BLaER1 treated with 17β-estradiol and CSF1 and Interleukin-3, amounts not matched to agents 10 nM and 100 nM (cell line): ENCODE data around the gene FDX2.

Source experiments
- H3K27ac ChIP-seq, 11 experiments: shearing (Covaris generic); formaldehyde crosslinking; 2 replicates each; pipeline ENCODE4 v1.8.1; 2022
- H3K27me3 ChIP-seq, 11 experiments: shearing (Covaris generic); formaldehyde crosslinking; 2 replicates each; pipeline ENCODE4 v1.8.1; 2022
- H3K36me3 ChIP-seq, 11 experiments: shearing (Covaris generic); formaldehyde crosslinking; 2 replicates each; pipeline ENCODE4 v1.8.1; 2022
- H3K4me1 ChIP-seq, 10 experiments: shearing (Covaris generic); formaldehyde crosslinking; 2 replicates each; pipeline ENCODE4 v1.8.1; 2022
- H3K4me2 ChIP-seq, 11 experiments: shearing (Covaris generic); formaldehyde crosslinking; 2 replicates each; pipeline ENCODE4 v1.8.1; 2022
- H3K4me3 ChIP-seq, 10 experiments: shearing (Covaris generic); formaldehyde crosslinking; 2 replicates each; pipeline ENCODE4 v1.8.1; 2022
- H3K9ac ChIP-seq, 11 experiments: shearing (Covaris generic); formaldehyde crosslinking; 2 replicates each; pipeline ENCODE4 v1.8.1; 2022
- H3K9me3 ChIP-seq, 11 experiments: shearing (Covaris generic); formaldehyde crosslinking; replicated peaks in 1 of 11; 2 replicates each; pipeline ENCODE4 v1.8.1; 2022
- H4K20me1 ChIP-seq, 11 experiments: shearing (Covaris generic); formaldehyde crosslinking; 2 replicates each; pipeline ENCODE4 v1.8.1; 2022
- Cebpa-rat ChIP-seq, 11 experiments: shearing (Covaris generic); IDR thresholded peaks; 2 replicates each; pipeline ENCODE4 v1.8.1; 2022

The FDX2 gene

GRCh38 chr19:10317857-10318462 lies 2.1 kb upstream of the FDX2 start:
- H3K4me2 ChIP-seq = no peak overlapping the region
- TF ChIP-seq Cebpa-rat (IDR thresholded peaks at IDR 0.05) = no peak
- no peaks in the 10 kb centered on the region for H3K27me3 ChIP-seq
- no peak overlapping the region for H3K27ac ChIP-seq
- H3K9ac ChIP-seq = no peak overlapping the region
- no peak overlapping the region for H3K4me3 ChIP-seq
- no peaks in the 10 kb centered on the region for H3K9me3 ChIP-seq
- peaks cover 57 to 74% (median 67%) of the 10 kb centered on the region in 11 experiments for H3K36me3 ChIP-seq
- H3K4me1 ChIP-seq = peaks cover 20 to 41% (median 31%) of the 10 kb centered on the region in 10 experiments
- H4K20me1 ChIP-seq = peaks cover 0 to 66% (median 36%) of the 10 kb centered on the region in 11 experiments; a peak in 18 of 22 replicates

GRCh38 chr19:10317045-10317856 lies 1.4 kb upstream of the FDX2 start:
- no peak overlapping the region; a peak in 1 of 22 replicates for H3K9ac ChIP-seq
- no peak for TF ChIP-seq Cebpa-rat (IDR thresholded peaks at IDR 0.05)
- no peaks in the 10 kb centered on the region for H3K9me3 ChIP-seq
- H3K4me2 ChIP-seq = no peak overlapping the region
- peaks cover 0 to 59% (median 29%) of the 10 kb centered on the region in 11 experiments; a peak in 17 of 22 replicates for H4K20me1 ChIP-seq
- peaks cover 54 to 70% (median 60%) of the 10 kb centered on the region in 11 experiments for H3K36me3 ChIP-seq
- H3K4me3 ChIP-seq = no peak overlapping the region
- H3K27me3 ChIP-seq = no peaks in the 10 kb centered on the region
- H3K4me1 ChIP-seq = peaks cover 17 to 34% (median 24%) of the 10 kb centered on the region in 10 experiments
- no peak overlapping the region for H3K27ac ChIP-seq

- Histone ChIP-seq H3K4me2 (peak overlapping the region; percentile 89 to 99 (median 97); a peak in 21 of 22 replicates), H3K4me1 (peaks cover 11 to 26% (median 20%) of the 10 kb centered on the region in 10 experiments; a peak in 19 of 20 replicates), H3K9ac (peak overlapping the region in 7 of 11 experiments; percentile 75 to 87 (median 79); a peak in 13 of 22 replicates), H3K27me3 (no peaks in the 10 kb centered on the region), H3K36me3 (peaks cover 46 to 62% (median 52%) of the 10 kb centered on the region in 11 experiments), H3K9me3 (no peaks in the 10 kb centered on the region), H3K27ac (peak overlapping the region in 4 of 11 experiments; percentile 62 to 76 (median 70); a peak in 3 of 22 replicates), H3K4me3 (peak overlapping the region in 8 of 10 experiments; percentile 81 to 91 (median 85); a peak in 8 of 20 replicates), H4K20me1 (peaks cover 0 to 51% (median 21%) of the 10 kb centered on the region in 11 experiments; a peak in 15 of 22 replicates)
- TF ChIP-seq Cebpa-rat (IDR thresholded peaks at IDR 0.05) = no peak
Observed at GRCh38 chr19:10316229-10317044, 622 bp upstream of the FDX2 start.

GRCh38 chr19:10309423-10309822 lies 6.4 kb downstream of the FDX2 start, which contains the start of gene ZGLP1:
ZGLP1 (minus strand) TSS chr19:10309815.
- Histone ChIP-seq H3K9me3 (no peaks in the 10 kb centered on the region), H3K9ac (peak within 1 kb of the TSS in 9 of 11 experiments; percentile 15 to 65 (median 42); a peak in 15 of 22 replicates), H3K27me3 (peaks cover 0 to 2% (median 0%) of the 10 kb centered on the region in 11 experiments; a peak in 1 of 22 replicates), H3K36me3 (peaks cover 0 to 11% (median 0%) of the 10 kb centered on the region in 11 experiments; a peak in 5 of 22 replicates), H4K20me1 (peaks cover 0 to 12% (median 0%) of the 10 kb centered on the region in 11 experiments; a peak in 2 of 22 replicates), H3K4me2 (peak within 1 kb of the TSS; percentile 44 to 93 (median 79)), H3K4me1 (peaks cover 45 to 67% (median 58%) of the 10 kb centered on the region in 10 experiments), H3K4me3 (no peak within 1 kb of the TSS), H3K27ac (peak within 1 kb of the TSS in 3 of 11 experiments; percentile 2 to 43 (median 40); a peak in 5 of 22 replicates)
- no peak for TF ChIP-seq Cebpa-rat (IDR thresholded peaks at IDR 0.05)

GRCh38 chr19:10306327-10306726 lies 9.5 kb downstream of the FDX2 start:
- no peaks in the 10 kb centered on the region for H3K9me3 ChIP-seq
- no peak overlapping the region; a peak in 1 of 20 replicates for H3K4me3 ChIP-seq
- 0 out of 22 replicates have a peak overlapping the region, but pooled peaks of 2 of the 11 experiments have one; percentile 18 to 75 for H3K9ac ChIP-seq
- peak overlapping the region in 9 of 11 experiments; percentile 62 to 91 (median 83); a peak in 17 of 22 replicates for H3K27ac ChIP-seq
- peaks cover 0 to 5% (median 0%) of the 10 kb centered on the region in 11 experiments; a peak in 3 of 22 replicates for H3K36me3 ChIP-seq
- TF ChIP-seq Cebpa-rat (IDR thresholded peaks at IDR 0.05) = no peak
- peaks cover 0 to 20% (median 0%) of the 10 kb centered on the region in 11 experiments; a peak in 3 of 22 replicates for H4K20me1 ChIP-seq
- H3K27me3 ChIP-seq = peaks cover 0 to 11% (median 0%) of the 10 kb centered on the region in 11 experiments; a peak in 5 of 22 replicates
- peak overlapping the region; percentile 75 to 97 (median 91) for H3K4me2 ChIP-seq
- peaks cover 54 to 86% (median 70%) of the 10 kb centered on the region in 10 experiments for H3K4me1 ChIP-seq

GRCh38 chr19:10305139-10305806 lies 10.5 kb downstream of the FDX2 start:
- peaks cover 0 to 4% (median 0%) of the 10 kb centered on the region in 11 experiments; a peak in 3 of 22 replicates for H3K36me3 ChIP-seq
- no peak for TF ChIP-seq Cebpa-rat (IDR thresholded peaks at IDR 0.05)
- H3K4me3 ChIP-seq = peak overlapping the region; percentile 7 to 64 (median 46); a peak in 17 of 20 replicates
- no peaks in the 10 kb centered on the region for H3K9me3 ChIP-seq
- H4K20me1 ChIP-seq = peaks cover 0 to 19% (median 0%) of the 10 kb centered on the region in 11 experiments; a peak in 3 of 22 replicates
- H3K27me3 ChIP-seq = peaks cover 0 to 11% (median 0%) of the 10 kb centered on the region in 11 experiments; a peak in 5 of 22 replicates
- peak overlapping the region; percentile 75 to 97 (median 91) for H3K4me2 ChIP-seq
- H3K27ac ChIP-seq = peak overlapping the region; percentile 62 to 91 (median 82); a peak in 21 of 22 replicates
- peak overlapping the region; percentile 55 to 79 (median 72) for H3K9ac ChIP-seq
- peaks cover 54 to 87% (median 68%) of the 10 kb centered on the region in 10 experiments for H3K4me1 ChIP-seq
